Hepatocyte (in vitro differentiated cells): ENCODE data around the gene ADGRA1.

Experiments
- EZH2 ChIP-seq: fragments of 200-600 bp; sonication (generic); IDR thresholded peaks from 2 replicates; pipeline ENCODE4 v1.6.1; 2016; ENCODE audit warnings: antibody characterized with exemption, mild to moderate bottlenecking, borderline replicate concordance
- EZH2phosphoT487 ChIP-seq: fragments of 200-600 bp; sonication (generic); IDR thresholded peaks from one replicate; pipeline ENCODE4 v1.6.1; 2018; ENCODE audit warnings: antibody characterized with exemption, mild to moderate bottlenecking, low read depth, moderate library complexity; ENCODE audit not compliant: unreplicated experiment, severe bottlenecking
- TF ChIP-seq, protein P1 (sequence below): fragments of 200-600 bp; sonication (generic); IDR thresholded peaks from 2 replicates; pipeline ENCODE4 v1.5.1; 2016; ENCODE audit warnings: antibody characterized with exemption, mild to moderate bottlenecking; ENCODE audit not compliant: poor library complexity

DNA sequence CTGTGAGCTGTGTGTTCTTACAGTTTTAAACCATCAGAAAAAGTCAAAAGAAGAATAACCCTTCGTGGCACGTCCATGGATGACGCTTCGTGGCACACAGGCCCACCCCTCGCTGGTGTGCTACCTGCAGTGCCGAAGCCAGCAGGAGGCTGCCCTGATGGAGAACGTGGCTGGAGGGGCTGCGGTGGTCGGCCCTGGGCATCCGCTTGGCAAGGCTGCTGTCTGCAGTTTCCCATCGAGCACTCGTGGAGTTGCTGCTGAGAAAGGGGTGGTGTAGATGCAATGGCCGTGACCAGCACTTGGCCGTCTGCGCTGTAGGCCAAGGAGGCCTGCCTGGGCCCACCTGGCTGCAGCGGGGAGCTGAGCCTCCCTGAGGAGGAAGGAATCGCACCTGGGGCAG lies 3.2 kb upstream of the ADGRA1 start:
- no peak for TF ChIP-seq EZH2
- TF ChIP-seq, protein P1, sequence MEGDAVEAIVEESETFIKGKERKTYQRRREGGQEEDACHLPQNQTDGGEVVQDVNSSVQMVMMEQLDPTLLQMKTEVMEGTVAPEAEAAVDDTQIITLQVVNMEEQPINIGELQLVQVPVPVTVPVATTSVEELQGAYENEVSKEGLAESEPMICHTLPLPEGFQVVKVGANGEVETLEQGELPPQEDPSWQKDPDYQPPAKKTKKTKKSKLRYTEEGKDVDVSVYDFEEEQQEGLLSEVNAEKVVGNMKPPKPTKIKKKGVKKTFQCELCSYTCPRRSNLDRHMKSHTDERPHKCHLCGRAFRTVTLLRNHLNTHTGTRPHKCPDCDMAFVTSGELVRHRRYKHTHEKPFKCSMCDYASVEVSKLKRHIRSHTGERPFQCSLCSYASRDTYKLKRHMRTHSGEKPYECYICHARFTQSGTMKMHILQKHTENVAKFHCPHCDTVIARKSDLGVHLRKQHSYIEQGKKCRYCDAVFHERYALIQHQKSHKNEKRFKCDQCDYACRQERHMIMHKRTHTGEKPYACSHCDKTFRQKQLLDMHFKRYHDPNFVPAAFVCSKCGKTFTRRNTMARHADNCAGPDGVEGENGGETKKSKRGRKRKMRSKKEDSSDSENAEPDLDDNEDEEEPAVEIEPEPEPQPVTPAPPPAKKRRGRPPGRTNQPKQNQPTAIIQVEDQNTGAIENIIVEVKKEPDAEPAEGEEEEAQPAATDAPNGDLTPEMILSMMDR: no peak
- no peak for TF ChIP-seq EZH2phosphoT487
